HG03108 (cell line): ENCODE results near the gene MYMX.

Source experiments
- ATAC-seq: cut with Tn5 transposase; IDR thresholded peaks from one replicate; pipeline ENCODE4 v1.9.1; 2021; ENCODE audit warnings: moderate library complexity; ENCODE audit not compliant: unreplicated experiment

Gene MYMX

DNA sequence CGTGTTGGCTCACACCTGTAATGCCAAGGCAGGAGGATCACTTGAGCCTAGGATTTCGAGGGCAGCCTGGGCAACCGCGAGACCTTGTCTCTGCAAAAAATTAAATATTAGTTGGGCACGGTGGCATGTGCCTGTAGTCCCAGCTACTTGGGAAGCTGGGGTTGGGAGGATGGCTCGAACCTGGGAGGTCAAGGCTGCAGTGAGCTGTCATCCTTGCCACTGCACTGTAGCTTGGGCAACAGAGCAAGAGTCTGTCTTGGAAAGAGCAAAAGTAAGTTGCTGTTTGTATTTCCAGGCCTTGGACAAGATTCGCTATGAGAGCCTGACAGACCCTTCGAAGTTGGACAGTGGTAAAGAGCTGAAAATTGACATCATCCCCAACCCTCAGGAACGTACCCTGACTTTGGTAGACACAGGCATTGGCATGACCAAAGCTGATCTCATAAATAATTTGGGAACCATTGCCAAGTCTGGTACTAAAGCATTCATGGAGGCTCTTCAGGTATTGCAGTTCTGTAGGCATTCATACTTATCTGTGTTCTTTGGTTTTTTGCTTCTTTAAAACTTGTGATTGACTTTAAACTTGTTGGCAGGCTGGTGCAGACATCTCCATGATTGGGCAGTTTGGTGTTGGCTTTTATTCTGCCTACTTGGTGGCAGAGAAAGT lies 32.5 kb downstream of the MYMX start:
- no peak for ATAC-seq

DNA sequence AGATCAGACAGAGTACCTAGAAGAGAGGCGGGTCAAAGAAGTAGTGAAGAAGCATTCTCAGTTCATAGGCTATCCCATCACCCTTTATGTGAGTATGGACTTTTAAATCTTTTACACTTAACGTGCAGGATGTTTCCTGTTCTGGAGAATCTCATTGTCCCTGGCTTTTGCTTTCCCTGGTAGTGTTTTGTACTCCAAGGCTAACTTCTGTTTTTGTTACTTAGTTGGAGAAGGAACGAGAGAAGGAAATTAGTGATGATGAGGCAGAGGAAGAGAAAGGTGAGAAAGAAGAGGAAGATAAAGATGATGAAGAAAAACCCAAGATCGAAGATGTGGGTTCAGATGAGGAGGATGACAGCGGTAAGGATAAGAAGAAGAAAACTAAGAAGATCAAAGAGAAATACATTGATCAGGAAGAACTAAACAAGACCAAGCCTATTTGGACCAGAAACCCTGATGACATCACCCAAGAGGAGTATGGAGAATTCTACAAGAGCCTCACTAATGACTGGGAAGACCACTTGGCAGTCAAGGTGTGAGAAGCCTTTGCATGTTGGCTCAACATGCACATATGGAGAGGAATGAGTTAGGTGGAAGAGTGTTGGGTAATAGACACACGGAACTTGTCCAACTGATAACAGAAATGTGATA lies 33.5 kb downstream of the MYMX start:
- no peak for ATAC-seq

GRCh38 chr6:44250718-44251123 lies 34.0 kb downstream of the MYMX start:
- no peak for ATAC-seq

GRCh38 chr6:44251576-44252524 lies 35.1 kb downstream of the MYMX start:
- ATAC-seq: no peak

GRCh38 chr6:44253307-44254101 lies 36.8 kb downstream of the MYMX start:
- no peak for ATAC-seq

DNA sequence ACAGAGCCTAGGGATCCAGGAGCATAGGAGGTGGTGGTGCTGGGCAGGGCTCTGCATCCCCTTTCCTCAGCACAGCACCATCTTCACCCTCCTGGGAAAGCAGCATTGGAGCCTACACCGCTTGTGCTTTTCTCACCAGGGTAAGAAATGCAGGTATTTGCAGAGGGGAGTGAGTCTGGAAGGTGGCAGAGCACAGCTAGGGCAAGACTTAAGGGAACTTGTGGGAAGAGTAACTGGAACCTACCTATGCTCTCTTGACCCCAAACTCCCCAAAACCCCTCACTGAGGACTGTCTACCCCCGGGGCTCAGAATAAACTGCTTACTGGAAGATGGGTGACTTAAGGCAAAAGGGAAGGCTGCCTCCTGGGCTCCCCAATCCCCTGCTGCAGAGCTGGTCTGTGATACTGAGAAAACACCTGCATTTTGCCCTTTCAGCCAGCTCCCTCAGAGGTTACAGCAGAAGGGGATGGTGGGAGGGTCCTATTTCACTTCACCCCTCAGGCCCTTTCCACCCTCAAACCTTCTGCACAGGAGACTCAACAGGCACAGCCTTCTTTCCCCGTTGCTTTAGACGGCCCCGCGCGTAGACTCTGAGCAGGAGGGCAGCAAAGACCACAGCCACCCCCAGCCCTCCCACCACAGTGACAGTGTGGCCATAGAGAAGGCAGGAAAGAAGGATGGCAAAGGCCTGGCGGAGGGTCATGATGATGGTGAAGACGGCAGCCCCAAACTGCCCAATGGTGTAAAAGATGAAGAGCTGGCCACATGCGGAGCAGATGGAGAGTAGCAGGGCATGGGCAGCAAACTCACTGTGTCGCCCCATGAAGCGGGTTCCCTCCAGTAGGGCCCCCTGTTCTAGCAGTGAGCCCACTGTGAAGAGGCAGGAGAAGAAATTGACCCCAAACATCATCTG lies 37.7 kb downstream of the MYMX start:
- ATAC-seq: no peak

GRCh38 chr6:44255105-44255808 lies 38.5 kb downstream of the MYMX start:
- no peak for ATAC-seq

DNA sequence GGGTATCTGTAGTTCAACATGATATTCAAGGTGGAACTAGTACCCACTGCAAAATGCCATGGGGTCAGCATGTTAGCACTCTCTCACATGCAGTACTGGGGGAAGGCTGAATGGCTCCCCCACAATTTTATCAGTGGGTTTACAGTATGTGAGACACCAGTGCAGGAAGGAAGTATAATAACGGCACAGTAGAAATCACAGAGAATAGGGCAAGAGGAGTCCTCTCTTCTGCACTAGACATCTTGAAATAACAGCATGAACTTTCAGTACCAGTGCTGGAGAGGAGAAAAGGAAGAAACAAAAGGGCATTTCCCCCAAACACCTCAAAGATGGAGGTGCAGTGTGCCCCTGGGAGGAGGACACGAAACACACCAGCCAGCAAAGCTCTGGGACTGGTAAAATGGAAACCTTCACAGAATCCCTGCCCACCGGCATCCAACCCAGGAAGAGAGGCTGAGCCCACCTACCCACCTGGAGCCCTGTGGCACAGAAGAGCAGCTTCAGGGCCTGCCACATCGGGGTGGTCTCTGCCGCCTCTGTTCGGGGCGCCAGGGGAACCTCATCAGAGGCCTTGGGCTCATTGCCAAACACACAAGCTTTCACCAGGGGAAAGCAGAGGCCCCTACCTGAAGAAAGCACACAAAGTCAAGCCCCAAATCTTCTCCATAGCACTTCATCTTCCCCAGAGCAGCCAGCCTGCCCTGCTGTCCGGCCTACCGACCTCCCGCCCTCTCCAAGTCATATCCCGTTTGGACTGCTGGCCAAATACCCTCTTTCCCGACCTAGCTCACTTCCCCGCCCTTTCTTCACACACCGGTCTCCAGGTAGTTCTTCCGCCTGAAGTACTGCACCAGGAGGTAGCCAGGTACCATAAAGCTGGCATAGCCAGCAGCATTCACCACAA lies 39.4 kb downstream of the MYMX start:
- ATAC-seq: no peak

DNA sequence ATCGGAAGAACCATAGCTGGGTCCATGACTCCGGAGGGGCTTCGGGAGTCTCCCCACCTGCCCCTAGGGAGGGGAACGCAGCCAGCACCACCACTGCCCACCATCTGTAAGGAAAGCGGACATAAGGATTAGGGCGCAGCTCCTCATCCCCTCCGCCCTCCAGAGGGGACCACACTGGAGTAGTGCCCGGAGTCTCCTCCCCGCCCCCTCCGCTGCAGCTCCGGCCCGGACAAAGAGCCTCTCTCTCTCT lies 40.0 kb downstream of the MYMX start:
- ATAC-seq: peak; percentile 8

- peak; percentile 42 for ATAC-seq
Observed at GRCh38 chr6:44257025-44257752, 40.5 kb downstream of the MYMX start, which contains the start of gene SLC35B2. SLC35B2 (minus strand) TSS chr6:44257528; CDS start chr6:44257410, 118 bp downstream.

- peak; percentile 11 for ATAC-seq
Observed at GRCh38 chr6:44257753-44258324, 41.1 kb downstream of the MYMX start.

DNA sequence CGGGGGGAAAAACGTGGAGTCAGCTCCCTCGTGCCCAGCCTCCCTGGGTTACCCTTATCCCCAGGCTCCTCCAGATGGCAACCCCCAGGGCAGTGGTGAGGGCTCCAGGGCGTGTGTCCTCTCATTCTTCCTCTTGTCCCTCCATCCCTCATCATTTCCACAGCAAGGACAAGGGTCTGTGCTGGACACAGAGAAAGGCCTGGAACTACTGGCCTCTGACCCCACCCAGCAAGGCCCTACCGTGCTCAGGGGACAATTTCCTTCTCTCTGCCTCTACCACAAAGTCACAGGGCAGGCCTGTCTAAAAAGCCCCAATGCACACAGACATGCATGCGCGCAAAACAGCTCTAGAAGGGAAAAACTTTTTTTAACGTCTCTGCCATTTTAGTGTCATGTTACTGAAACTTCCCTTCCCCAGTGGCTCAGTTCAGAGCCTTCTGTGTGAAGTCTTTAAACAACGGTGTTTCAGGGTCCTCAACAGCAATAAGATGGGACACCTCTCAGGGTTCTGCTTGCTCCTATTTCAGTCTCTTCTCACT lies 41.7 kb downstream of the MYMX start:
- no peak for ATAC-seq

DNA sequence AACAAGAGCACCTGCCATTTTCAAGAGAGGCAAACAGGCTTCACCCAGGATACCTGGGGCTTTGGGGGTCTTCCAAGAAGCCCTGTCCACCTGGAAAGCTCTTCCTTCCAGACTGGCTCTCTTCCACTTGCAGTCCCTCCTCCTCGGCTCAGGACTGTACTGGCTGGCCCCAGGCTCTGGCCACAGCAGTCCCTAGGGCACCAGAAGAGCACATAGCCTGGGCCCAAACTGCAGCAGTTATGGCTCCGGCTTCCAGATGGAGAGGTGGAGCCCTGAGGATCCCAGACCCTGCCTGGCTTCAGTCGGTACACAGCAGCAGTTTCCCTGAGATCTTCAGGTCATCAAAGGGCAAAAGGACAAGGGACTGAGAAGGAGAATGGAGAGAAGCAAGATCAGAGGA lies 42.2 kb downstream of the MYMX start:
- no peak for ATAC-seq

DNA sequence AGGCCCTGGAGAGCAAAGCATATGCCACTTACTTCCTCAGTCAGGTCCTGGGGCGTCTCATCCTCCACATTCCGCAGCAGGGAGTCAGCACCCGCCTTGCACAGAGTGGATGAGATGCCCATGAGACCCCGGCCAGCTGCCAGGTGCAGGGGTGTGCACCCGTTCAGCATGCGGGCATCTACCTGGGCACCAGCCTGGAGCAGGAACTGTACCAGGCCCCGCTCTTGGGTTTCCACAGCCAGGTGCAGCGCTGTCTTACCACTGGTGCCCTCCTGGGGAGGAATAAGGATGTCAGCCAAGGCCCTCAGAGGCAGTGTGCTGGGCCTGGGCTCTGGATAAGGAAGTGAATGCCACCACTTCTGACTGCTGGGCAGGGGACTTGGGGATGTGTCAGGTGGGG lies 43.3 kb downstream of the MYMX start:
- ATAC-seq: no peak

DNA sequence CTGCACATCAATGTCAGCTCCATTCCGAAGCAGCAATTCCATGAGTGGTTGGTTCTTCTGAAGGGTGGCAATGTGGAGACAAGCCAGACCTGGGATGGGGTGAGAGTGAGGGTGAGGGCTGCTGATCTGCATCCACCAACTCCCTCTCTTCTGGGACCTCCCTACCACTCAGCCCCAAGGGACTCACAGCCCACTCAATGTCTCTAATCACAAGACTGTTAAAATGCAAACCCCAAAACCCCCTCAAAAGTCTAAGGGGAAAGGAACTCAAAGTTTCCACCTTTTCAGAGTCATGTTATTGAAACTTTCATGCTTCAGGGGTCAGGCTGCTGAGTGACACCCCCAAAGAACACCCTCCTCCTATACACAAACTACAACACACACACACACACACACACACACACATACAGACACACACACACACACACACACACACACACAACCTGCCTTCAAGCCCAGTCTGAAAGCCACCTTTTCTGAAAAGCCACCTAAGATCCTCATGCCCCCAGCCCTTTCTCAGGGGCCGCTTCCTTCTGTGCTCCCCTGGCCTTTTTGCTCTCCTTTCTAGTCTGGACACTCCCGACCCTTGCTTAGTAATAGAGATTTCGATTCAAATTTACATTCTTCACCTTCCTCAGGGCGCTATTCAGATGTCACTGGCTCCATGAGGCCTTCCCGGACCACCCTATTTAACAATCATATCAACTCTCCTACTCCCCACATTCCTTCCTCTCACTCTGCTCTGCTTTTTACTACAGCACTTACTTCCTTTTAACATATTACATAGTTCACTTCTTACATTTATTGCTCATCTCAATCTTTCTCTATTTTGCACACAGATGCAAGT lies 43.9 kb downstream of the MYMX start:
- no peak for ATAC-seq

DNA sequence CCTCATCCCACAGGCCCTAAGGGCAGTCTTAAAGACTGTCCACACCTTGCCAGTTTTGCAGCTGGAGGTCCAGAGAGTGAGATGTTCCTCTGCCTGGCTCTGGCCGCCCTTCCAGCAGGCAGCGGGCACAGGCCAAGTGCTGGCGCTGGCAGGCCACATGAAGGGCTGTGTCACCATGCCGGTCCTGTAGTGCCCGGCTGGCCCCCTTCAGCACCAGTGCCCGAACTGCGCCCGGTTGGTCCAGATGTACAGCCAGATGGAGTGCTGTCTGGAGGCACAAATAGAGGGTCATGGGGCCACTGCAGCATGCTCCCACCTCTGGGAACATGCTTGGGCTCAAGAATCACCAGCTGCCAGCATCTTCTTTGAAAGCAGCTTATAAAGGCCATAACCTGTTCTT lies 44.9 kb downstream of the MYMX start:
- ATAC-seq: no peak
